M059J (cell line): Measurements from ENCODE around the gene TTLL9. TPM values are rescaled to one million over a fixed set of nuclear protein-coding genes. Genes with fewer than 3 reads are reported as not detected.

Source experiments
- DNase-seq: peaks from one replicate; pipeline ENCODE4 v3.0.0-alpha.2; 2012; ENCODE audit warnings: low read depth
- total RNA-seq: library from RNA; depleted of rRNA; stranded (reverse); fragments of >200 nt; shearing (Covaris generic); gene quantifications from 2 replicates; pipeline ENCODE4 v1.2.3, GENCODE V29; 2014

The TTLL9 gene
- total RNA-seq, 1 experiment from 2014 or later, result not detected

GRCh38 chr20:31945319-31945718 is 74.9 kb downstream of the TTLL9 start:
- DNase-seq, result no peak

GRCh38 chr20:31945785-31946184 is 75.4 kb downstream of the TTLL9 start:
- DNase-seq, result no peak

DNA sequence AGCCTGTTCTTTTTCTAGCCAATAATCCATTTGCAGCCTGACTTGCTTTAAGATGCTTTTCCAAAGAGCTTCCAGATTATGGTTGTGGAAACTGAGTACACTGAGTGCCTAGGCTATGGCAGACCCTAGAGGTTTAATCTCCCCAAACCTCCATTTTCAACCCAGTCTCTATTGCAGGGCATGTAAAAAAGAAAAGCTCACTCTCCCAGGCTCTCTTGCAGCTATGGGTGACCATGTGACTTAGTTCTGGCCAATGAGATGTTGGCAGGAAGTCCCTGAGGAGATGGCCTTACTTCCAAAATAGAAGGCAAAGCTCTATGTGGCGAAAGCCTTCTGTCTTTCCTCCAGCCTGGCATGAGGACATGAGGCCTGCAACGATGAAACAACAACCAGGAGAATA is 77.6 kb downstream of the TTLL9 start:
- DNase-seq, result no peak

DNA sequence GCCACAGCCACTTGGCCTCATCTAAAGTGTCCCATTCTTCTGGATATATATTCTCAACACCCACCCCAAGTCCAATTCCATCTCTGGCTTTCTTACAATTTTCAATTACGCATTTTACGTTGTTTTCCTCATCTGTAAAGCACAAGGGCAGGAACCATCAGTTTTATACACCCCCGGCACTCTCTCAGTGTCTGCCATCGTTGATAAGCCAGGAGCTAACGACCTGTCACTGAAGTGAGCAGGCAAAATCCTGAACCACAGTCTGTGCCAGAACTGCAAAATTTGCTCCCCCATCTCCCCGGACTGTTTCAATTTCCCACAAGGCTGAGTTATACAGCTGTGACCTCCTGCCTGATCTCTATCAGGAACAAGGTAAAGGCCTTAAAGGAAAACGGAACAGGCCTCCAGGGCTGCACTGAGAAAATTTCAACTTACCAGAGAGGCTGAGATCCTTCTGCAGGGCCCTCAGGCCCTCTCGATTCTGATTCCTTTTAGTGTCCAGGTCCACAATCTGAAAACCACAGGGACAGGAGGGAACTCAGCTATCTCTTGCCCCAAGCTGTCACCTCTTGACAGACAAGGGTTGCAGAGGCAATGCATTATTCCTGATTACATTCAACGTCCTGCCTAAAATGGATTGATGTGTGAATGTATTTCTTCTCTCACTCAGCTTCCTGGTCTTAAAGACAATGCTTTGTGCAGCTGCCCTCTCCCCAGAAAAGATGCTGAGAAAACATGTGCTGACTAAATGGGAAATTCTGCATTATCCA is 79.6 kb downstream of the TTLL9 start:
- DNase-seq, result no peak

GRCh38 chr20:31951203-31951529 is 80.7 kb downstream of the TTLL9 start:
- DNase-seq, result no peak

- DNase-seq, result peak; percentile 97
Measured at GRCh38 chr20:31951530-31952453, 81.4 kb downstream of the TTLL9 start, which contains the start of gene PDRG1. Gene PDRG1 (minus strand): TSS chr20:31952046. CDS start chr20:31951961, 85 bp downstream.

- DNase-seq, result no peak
Measured at GRCh38 chr20:31953556-31954148, 83.2 kb downstream of the TTLL9 start.

DNA sequence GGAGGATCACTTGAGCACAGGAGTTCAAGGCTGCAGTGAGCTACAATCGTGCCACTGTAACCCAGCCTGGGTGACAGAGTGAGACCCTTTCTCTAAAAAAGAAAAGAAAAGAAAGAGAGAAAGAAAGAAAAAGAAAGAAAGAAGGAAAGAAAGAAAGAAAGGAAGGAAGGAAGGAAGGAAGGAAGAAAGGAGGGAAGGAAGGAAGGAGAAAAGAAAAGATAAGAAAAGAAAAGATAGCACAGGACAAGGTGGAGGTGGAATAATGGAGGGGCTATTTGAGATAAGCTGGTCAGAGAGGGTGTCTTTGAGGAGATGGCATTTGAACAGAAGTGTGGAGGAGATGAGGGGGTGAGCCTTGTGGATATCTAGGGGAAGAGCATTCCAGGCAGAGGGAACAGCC is 84.1 kb downstream of the TTLL9 start:
- DNase-seq, result no peak

GRCh38 chr20:31956556-31957526 is 86.4 kb downstream of the TTLL9 start:
- no peak for DNase-seq

- DNase-seq, result no peak
Measured at GRCh38 chr20:31962761-31963160, 92.3 kb downstream of the TTLL9 start.

- no peak for DNase-seq
Measured at GRCh38 chr20:31963889-31964288, 93.5 kb downstream of the TTLL9 start.

GRCh38 chr20:31966991-31967655 is 96.7 kb downstream of the TTLL9 start:
- DNase-seq, result no peak

- no peak for DNase-seq
Measured at GRCh38 chr20:31967830-31968249, 97.4 kb downstream of the TTLL9 start, which contains the start of gene XKR7. Gene XKR7 (plus strand): TSS chr20:31968151. CDS start chr20:31968176, 25 bp downstream.

DNA sequence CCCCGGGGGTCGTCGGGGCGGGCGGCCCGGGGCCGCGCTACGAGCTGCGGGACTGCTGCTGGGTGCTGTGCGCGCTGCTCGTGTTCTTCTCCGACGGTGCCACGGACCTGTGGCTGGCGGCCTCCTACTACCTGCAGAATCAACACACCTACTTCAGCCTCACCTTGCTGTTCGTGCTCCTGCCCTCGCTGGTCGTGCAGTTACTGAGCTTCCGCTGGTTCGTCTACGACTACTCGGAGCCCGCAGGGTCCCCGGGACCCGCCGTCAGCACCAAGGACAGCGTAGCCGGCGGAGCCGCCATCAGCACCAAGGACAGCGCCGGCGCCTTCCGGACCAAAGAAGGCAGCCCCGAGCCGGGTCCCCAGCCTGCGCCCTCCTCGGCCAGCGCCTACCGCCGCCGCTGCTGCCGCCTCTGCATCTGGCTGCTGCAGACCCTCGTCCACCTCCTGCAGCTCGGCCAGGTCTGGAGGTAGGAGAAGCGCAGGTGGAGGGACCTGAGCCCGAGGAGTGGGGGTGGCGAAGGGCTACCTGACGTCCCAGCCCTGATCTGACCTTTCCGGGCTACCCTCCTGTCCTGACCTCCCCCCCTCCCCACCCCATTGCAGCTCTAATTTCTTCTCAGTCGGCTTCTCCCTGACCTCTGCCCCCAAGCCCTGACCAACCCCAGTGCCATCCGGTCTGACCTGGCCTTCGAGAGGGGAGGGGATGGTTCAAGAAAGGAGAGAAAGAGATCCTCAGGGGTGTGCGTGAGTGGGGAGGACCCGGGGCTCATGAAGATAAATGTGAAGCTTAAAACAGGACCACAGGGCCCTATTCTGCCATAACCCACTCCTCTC is 98.1 kb downstream of the TTLL9 start:
- peak; percentile 65 for DNase-seq

GRCh38 chr20:31969991-31970390 is 99.6 kb downstream of the TTLL9 start:
- no peak for DNase-seq

DNA sequence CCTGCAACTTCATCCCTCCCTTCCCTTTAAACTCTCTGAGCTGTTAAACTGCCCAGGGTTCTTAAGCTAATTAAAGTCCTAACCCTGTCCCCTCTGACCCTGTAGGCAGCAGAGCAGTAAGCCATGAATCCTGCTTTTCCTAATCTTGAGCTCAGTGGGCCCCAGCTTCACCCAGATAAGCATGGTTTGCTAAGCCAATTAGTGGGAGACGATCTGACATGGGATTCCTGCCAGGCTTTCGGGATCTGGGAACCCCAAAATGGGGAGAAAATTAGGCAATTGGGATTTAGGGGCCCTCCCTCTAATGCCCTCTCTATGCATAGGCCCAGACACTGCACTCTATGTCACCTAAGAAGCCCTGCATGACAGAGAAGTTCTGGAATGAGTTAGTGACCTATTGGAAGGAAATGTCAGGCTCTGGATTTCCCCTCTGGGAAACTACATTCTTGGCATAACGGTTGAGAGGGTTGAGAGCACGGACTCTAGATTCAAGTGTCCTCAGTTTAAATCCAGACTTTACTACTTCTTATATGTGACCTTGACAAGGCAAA is 102.1 kb downstream of the TTLL9 start:
- DNase-seq, result peak; percentile 81

- no peak for DNase-seq
Measured at GRCh38 chr20:31974296-31974695, 103.9 kb downstream of the TTLL9 start.

GRCh38 chr20:31974951-31975487 is 104.6 kb downstream of the TTLL9 start:
- no peak for DNase-seq

DNA sequence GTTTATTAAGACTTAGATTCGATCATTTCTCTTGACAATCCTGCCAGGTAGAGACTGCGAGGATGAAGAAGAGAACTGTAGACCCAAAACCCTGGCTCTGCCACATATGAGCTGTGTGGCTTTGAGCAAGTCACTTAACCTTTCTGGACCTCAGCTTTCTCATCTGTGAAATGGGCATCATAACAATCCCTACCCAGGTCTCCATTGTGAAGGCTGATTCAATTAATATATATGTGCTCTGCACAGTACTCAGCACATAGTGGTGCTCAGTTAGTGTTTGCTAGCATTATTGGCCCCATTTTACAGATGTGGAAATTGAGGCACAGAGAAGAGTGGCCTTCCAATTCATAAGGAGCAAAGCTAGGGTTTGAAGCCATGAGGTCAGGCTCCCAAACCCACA is 105.4 kb downstream of the TTLL9 start:
- DNase-seq, result no peak
